BLaER1 treated with 17β-estradiol and CSF1 and Interleukin-3, amounts not matched to agents 10 nM and 100 nM (cell line): ENCODE data around the gene CYP4Z1.
"Not testable (repeated sequence)": the region's sequence is repeated elsewhere in the genome, so short reads cannot be mapped to it uniquely, and the experiment has no call there.

Experiments
- H3K27ac ChIP-seq, 11 experiments: shearing (Covaris generic); formaldehyde crosslinking; 2 replicates each; pipeline ENCODE4 v1.8.1; 2022
- H3K27me3 ChIP-seq, 11 experiments: shearing (Covaris generic); formaldehyde crosslinking; 2 replicates each; pipeline ENCODE4 v1.8.1; 2022
- H3K36me3 ChIP-seq, 11 experiments: shearing (Covaris generic); formaldehyde crosslinking; 2 replicates each; pipeline ENCODE4 v1.8.1; 2022
- H3K4me1 ChIP-seq, 10 experiments: shearing (Covaris generic); formaldehyde crosslinking; 2 replicates each; pipeline ENCODE4 v1.8.1; 2022
- H3K4me2 ChIP-seq, 11 experiments: shearing (Covaris generic); formaldehyde crosslinking; 2 replicates each; pipeline ENCODE4 v1.8.1; 2022
- H3K4me3 ChIP-seq, 10 experiments: shearing (Covaris generic); formaldehyde crosslinking; 2 replicates each; pipeline ENCODE4 v1.8.1; 2022
- H3K9ac ChIP-seq, 11 experiments: shearing (Covaris generic); formaldehyde crosslinking; 2 replicates each; pipeline ENCODE4 v1.8.1; 2022
- H3K9me3 ChIP-seq, 11 experiments: shearing (Covaris generic); formaldehyde crosslinking; replicated peaks in 1 of 11; 2 replicates each; pipeline ENCODE4 v1.8.1; 2022
- H4K20me1 ChIP-seq, 11 experiments: shearing (Covaris generic); formaldehyde crosslinking; 2 replicates each; pipeline ENCODE4 v1.8.1; 2022
- Cebpa-rat ChIP-seq, 11 experiments: shearing (Covaris generic); IDR thresholded peaks; 2 replicates each; pipeline ENCODE4 v1.8.1; 2022

CYP4Z1 gene

DNA sequence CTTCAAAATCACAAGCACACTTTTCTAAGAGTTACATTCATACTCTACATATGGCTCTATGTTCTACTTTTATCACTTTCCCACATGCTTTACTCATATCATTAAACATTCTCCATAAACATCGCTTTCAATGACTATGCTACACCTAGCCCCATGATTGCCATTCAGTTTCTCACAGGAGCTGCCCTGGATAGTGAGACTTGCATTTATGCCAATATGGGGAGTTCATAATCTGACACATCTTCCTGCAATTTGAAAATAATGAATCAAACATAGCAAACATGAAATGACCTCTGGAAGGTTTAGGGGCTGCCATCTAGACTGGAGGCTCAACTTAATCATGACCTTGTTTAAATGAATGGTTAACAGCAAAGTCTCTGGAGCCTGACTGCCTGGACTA, 61.2 kb downstream of the CYP4Z1 start:
- H3K4me1 ChIP-seq = peaks cover 0 to 7% (median 0%) of the 10 kb centered on the region in 10 experiments; a peak in 2 of 20 replicates
- TF ChIP-seq Cebpa-rat (IDR thresholded peaks at IDR 0.05) = no peak
- no peak overlapping the region for H3K9ac ChIP-seq
- H3K9me3 ChIP-seq = peaks cover 0 to 5% (median 0%) of the 10 kb centered on the region in 11 experiments; a peak in 1 of 22 replicates
- no peak overlapping the region for H3K4me3 ChIP-seq
- H3K36me3 ChIP-seq = no peaks in the 10 kb centered on the region
- no peaks in the 10 kb centered on the region for H4K20me1 ChIP-seq
- no peaks in the 10 kb centered on the region for H3K27me3 ChIP-seq
- H3K4me2 ChIP-seq = no peak overlapping the region
- H3K27ac ChIP-seq = no peak overlapping the region

DNA sequence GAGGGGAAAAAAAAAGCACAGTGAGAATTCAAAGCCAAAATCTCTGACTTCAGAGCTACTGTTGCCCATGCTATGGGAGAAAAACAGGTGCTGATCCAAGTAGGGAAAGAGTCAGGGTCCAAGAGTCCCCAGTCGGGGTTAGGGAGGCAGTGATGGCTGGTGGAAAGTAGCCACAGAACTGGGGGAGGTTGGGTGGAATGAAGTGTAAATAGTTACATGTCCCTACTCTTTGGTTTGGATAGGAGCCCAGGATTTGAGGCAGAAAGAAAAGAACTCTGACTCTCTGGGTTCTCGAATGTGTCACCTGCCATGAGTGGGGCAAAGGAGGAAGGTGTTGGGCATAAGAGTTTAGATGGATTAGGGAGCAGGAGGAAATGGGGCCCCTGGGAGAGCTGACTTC, 61.8 kb downstream of the CYP4Z1 start:
- H3K4me2 ChIP-seq, H3K27ac ChIP-seq: not testable (repeated sequence)

GRCh38 chr1:47129489-47130230, 62.6 kb downstream of the CYP4Z1 start:
- H3K4me2 ChIP-seq, H3K4me3 ChIP-seq, H4K20me1 ChIP-seq, H3K9me3 ChIP-seq, H3K36me3 ChIP-seq, H3K9ac ChIP-seq, H3K27me3 ChIP-seq, H3K27ac ChIP-seq, H3K4me1 ChIP-seq: not testable (repeated sequence)

More for the DNA sequence above, 61.8 kb downstream of the CYP4Z1 start:
- not testable (repeated sequence) for H3K27me3 ChIP-seq, H3K9ac ChIP-seq, H3K4me3 ChIP-seq, H3K9me3 ChIP-seq, H3K36me3 ChIP-seq, H4K20me1 ChIP-seq, H3K4me1 ChIP-seq

GRCh38 chr1:47132665-47133064, 65.6 kb downstream of the CYP4Z1 start:
- not testable (repeated sequence) for H3K27me3 ChIP-seq, H4K20me1 ChIP-seq, H3K4me1 ChIP-seq, H3K27ac ChIP-seq, H3K4me3 ChIP-seq, H3K9me3 ChIP-seq, H3K36me3 ChIP-seq, H3K9ac ChIP-seq, H3K4me2 ChIP-seq

GRCh38 chr1:47137198-47137597, 70.2 kb downstream of the CYP4Z1 start, which contains the start of gene CYP4A22:
Gene CYP4A22 (plus strand): TSS chr1:47137441. CDS start chr1:47137486, 45 bp downstream.
- TF ChIP-seq Cebpa-rat (IDR thresholded peaks at IDR 0.05) = no peak
- H3K27ac ChIP-seq = no peak within 1 kb of the TSS

GRCh38 chr1:47137925-47138615, 71.0 kb downstream of the CYP4Z1 start:
- Histone ChIP-seq H3K4me3 (no peak overlapping the region), H3K27me3 (no peaks in the 10 kb centered on the region), H3K4me2 (no peak overlapping the region), H3K36me3 (no peaks in the 10 kb centered on the region), H3K4me1 (no peaks in the 10 kb centered on the region), H3K27ac (no peak overlapping the region), H3K9ac (no peak overlapping the region), H4K20me1 (no peaks in the 10 kb centered on the region), H3K9me3 (no peaks in the 10 kb centered on the region)
- no peak for TF ChIP-seq Cebpa-rat (IDR thresholded peaks at IDR 0.05)

More at GRCh38 chr1:47137198-47137597, 70.2 kb downstream of the CYP4Z1 start, which contains the start of gene CYP4A22:
- Histone ChIP-seq H3K4me1 (no peaks in the 10 kb centered on the region), H3K9me3 (no peaks in the 10 kb centered on the region), H3K4me3 (no peak within 1 kb of the TSS), H3K4me2 (no peak within 1 kb of the TSS), H3K36me3 (no peaks in the 10 kb centered on the region), H3K27me3 (no peaks in the 10 kb centered on the region), H4K20me1 (no peaks in the 10 kb centered on the region), H3K9ac (no peak within 1 kb of the TSS)

DNA sequence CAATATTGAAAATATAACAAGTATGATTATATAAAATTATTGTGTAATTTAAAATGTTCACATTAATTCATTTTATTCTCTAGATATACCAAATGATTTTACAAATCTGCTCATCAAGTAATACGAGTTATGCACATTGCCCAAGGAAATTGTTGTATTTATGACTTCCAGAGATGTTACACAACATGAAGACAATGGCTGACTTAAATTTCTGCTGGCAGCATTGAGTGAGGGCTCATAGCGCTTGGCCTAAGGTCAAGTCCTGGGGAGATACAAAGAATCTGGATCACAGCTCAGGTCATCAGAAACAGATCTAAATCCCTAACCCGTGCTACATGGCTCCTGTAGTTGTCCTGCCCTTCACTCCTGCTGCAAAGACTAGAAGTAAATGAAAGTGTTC, 73.3 kb downstream of the CYP4Z1 start:
- H3K4me2 ChIP-seq, H4K20me1 ChIP-seq, H3K9me3 ChIP-seq, H3K4me1 ChIP-seq, H3K36me3 ChIP-seq, H3K4me3 ChIP-seq, H3K27ac ChIP-seq, H3K9ac ChIP-seq, H3K27me3 ChIP-seq: not testable (repeated sequence)

- H3K36me3 ChIP-seq, H3K9ac ChIP-seq, H3K27ac ChIP-seq, H3K4me2 ChIP-seq, H3K9me3 ChIP-seq, H3K4me3 ChIP-seq, H3K4me1 ChIP-seq, H4K20me1 ChIP-seq, H3K27me3 ChIP-seq: not testable (repeated sequence)
Observed at GRCh38 chr1:47143654-47144053, 76.6 kb downstream of the CYP4Z1 start.

DNA sequence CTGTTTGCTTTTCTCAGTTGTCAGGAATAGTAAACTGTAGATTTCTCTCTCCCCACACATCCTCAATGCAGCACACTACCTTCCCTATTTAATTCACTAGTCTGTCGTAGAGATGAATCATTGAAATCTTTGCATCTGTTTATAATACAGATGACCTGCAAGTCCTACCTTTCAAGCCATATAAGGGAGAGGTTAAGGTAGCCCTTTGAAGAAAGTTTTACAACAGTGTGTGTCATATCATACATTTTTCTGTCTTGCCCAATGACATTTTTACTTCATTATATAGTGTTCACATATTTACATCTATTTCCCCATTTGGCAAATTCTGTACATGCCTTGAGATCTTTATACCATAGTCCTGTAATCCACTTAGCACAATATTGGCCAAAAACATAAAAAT, 79.5 kb downstream of the CYP4Z1 start:
- not testable (repeated sequence) for H3K4me1 ChIP-seq, H3K27ac ChIP-seq, H3K4me2 ChIP-seq, H3K9ac ChIP-seq, H4K20me1 ChIP-seq, H3K4me3 ChIP-seq, H3K36me3 ChIP-seq, H3K9me3 ChIP-seq, H3K27me3 ChIP-seq

DNA sequence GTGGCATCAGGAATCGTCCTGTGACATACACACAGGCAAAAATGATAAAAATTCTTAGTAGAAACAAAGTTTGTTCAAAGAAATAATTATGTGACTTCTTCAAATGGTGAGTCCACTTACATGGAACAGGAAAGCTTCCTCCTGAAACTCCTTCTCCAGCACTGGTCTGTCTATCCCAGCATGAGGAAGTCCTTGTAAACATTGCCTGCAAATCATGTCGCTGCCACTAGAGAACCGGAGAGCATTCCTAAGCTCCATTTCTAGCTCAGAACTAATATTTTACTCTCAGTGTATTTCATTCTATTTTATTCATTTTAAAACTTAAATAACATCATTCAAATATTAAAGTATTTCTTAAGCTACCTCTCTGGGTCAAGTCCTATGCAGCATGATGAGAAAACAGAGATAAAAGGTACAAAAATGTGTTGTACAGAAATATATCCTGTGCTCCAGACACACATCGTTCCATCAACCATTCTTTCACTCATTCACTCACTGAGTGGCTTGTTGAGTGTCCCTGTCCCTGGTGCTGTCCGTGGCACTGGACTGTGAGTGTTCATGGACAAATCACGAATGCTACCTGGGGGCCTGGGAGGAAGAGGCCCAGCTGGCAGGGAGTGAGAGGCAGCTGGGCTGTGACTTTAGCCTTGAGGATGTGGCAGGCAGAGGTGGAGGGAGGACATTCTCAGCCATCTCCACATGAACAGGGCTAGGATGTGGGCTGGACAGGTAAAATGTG, 80.2 kb downstream of the CYP4Z1 start:
- no peaks in the 10 kb centered on the region for H3K27me3 ChIP-seq
- H4K20me1 ChIP-seq = no peaks in the 10 kb centered on the region
- no peak overlapping the region for H3K27ac ChIP-seq
- H3K4me3 ChIP-seq = no peak overlapping the region
- H3K9me3 ChIP-seq = no peaks in the 10 kb centered on the region
- TF ChIP-seq Cebpa-rat (IDR thresholded peaks at IDR 0.05) = no peak
- H3K36me3 ChIP-seq = no peaks in the 10 kb centered on the region
- H3K9ac ChIP-seq = no peak overlapping the region
- no peaks in the 10 kb centered on the region for H3K4me1 ChIP-seq
- no peak overlapping the region for H3K4me2 ChIP-seq

DNA sequence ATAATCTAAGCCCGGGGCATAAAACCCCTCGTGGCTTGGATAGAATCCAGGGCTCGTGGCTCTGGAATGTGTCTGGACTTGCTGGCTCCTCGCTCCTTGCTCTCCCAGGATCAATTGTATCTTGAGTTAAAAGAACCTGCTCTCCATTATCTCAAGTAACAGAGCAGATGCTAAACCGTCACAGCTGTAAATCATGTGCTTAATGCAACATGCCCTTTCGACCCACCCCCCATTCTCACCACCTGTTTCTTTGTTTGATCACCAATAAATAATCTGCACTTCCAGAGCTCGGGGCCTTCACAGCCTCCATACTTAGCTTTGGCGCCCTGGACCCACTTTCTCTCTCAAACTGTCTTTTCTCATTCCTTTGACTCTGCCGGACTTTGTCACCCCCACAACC, 82.1 kb downstream of the CYP4Z1 start:
- H3K27me3 ChIP-seq, H4K20me1 ChIP-seq, H3K27ac ChIP-seq, H3K4me1 ChIP-seq, H3K9me3 ChIP-seq, H3K4me3 ChIP-seq, H3K9ac ChIP-seq, H3K4me2 ChIP-seq, H3K36me3 ChIP-seq: not testable (repeated sequence)

DNA sequence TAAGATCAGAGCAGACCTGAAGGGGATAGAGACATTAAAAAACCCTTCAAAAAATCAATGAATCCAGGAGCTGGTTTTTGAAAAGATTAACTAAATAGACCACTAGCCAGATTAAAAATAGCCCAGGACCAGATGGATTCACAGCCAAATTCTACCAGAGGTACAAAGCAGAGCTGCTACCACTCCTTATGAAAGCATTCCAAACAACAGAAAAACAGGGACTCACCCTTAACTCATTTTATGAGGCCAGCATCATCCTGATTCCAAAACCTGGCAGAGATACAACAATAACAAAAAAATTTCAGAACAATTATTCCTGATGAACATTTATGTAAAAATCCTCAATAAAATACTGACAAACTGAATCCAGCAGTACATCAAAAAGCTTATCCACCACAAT, 89.4 kb downstream of the CYP4Z1 start:
- not testable (repeated sequence) for H3K4me1 ChIP-seq, H3K4me2 ChIP-seq

DNA sequence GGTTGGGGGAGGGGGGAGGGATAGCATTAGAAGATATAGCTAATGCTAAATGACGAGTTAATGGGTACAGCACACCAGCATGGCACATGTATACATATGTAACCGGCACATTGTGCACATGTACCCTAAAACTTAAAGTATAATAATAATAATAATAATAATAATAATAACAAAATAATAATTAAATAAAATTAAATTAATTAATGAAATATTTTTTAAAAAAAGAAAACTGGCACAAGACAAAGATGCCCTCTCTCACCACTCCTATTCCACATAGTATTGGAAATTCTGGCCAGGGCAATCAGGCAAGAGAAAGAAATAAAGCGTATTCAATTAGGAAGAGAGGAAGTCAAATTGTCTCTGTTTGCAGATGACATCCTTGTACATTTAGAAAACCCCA, 90.9 kb downstream of the CYP4Z1 start:
- H3K9me3 ChIP-seq = peaks cover 16 to 32% (median 21%) of the 10 kb centered on the region in 11 experiments; a peak in 21 of 22 replicates
- not testable (repeated sequence) for H3K9ac ChIP-seq, H4K20me1 ChIP-seq, H3K4me1 ChIP-seq, H3K4me2 ChIP-seq, H3K36me3 ChIP-seq, H3K4me3 ChIP-seq, H3K27me3 ChIP-seq, H3K27ac ChIP-seq

More for the DNA sequence above, 89.4 kb downstream of the CYP4Z1 start:
- H3K36me3 ChIP-seq, H3K27ac ChIP-seq, H3K27me3 ChIP-seq, H3K9ac ChIP-seq, H3K4me3 ChIP-seq, H4K20me1 ChIP-seq: not testable (repeated sequence)
- peaks cover 16 to 32% (median 21%) of the 10 kb centered on the region in 11 experiments; a peak in 21 of 22 replicates for H3K9me3 ChIP-seq
